Measurements from ENCODE around the gene ITPR2.

The ITPR2 gene

GRCh38 chr12:26823390-26823789, 9.6 kb downstream of the ITPR2 start:
- POLR2A ChIA-PET (ENCODE audit: low non-redundant PET), result no interaction called here
- H3K27ac ChIP-seq, result no peak overlapping the region
- CTCF ChIA-PET, result no interaction called here
- DNase-seq (ENCODE audit: low spot score), result no peak
- TF ChIP-seq, protein P1, sequence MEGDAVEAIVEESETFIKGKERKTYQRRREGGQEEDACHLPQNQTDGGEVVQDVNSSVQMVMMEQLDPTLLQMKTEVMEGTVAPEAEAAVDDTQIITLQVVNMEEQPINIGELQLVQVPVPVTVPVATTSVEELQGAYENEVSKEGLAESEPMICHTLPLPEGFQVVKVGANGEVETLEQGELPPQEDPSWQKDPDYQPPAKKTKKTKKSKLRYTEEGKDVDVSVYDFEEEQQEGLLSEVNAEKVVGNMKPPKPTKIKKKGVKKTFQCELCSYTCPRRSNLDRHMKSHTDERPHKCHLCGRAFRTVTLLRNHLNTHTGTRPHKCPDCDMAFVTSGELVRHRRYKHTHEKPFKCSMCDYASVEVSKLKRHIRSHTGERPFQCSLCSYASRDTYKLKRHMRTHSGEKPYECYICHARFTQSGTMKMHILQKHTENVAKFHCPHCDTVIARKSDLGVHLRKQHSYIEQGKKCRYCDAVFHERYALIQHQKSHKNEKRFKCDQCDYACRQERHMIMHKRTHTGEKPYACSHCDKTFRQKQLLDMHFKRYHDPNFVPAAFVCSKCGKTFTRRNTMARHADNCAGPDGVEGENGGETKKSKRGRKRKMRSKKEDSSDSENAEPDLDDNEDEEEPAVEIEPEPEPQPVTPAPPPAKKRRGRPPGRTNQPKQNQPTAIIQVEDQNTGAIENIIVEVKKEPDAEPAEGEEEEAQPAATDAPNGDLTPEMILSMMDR (conservative IDR thresholded peaks at IDR 0.05; ENCODE audit: low read depth), result no peak

DNA sequence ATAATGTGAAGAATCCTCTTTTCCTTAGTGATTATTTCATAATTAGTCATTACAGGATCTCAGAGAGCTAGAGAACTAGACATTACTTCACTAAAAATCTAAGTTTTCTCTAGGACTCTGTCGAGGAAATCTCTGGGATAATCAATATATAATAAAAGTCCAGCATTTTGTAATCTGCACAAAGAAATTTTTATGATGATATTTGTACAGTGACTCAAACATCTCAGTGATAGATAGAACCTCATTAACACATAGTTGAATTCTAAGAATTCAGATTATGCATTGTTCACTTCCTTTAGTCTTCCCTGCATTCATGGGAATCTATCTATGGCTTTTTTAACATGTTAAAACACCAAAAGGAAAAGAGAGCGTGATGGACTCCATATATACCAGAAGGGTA, 11.0 kb downstream of the ITPR2 start:
- POLR2A ChIA-PET (ENCODE audit: low non-redundant PET), result no interaction called here
- H3K27ac ChIP-seq, result no peak overlapping the region
- no peak for DNase-seq (ENCODE audit: low spot score)
- CTCF ChIA-PET, result no interaction called here
- TF ChIP-seq, protein P1 (conservative IDR thresholded peaks at IDR 0.05; ENCODE audit: low read depth), result no peak

GRCh38 chr12:26821212-26821701, 11.7 kb downstream of the ITPR2 start:
- ChIA-PET CTCF (no interaction called here), POLR2A (ENCODE audit: low non-redundant PET) (no interaction called here)
- DNase-seq (ENCODE audit: low spot score), result no peak
- TF ChIP-seq, protein P1 (conservative IDR thresholded peaks at IDR 0.05; ENCODE audit: low read depth), result no peak
- H3K27ac ChIP-seq, result no peak overlapping the region

GRCh38 chr12:26818636-26819035, 14.4 kb downstream of the ITPR2 start:
- CTCF ChIA-PET, result interaction anchor here (0.7 kb wide), 1 partner anchor 17 kb away, joined by 3 read pairs; no protein-coding TSS in a partner anchor
- no peak for DNase-seq (ENCODE audit: low spot score)
- POLR2A ChIA-PET (ENCODE audit: low non-redundant PET), result no interaction called here
- TF ChIP-seq, protein P1 (conservative IDR thresholded peaks at IDR 0.05; ENCODE audit: low read depth), result no peak
- H3K27ac ChIP-seq, result no peak overlapping the region

- ChIA-PET POLR2A (ENCODE audit: low non-redundant PET) (no interaction called here), CTCF (interaction anchor here (0.6 kb wide), 1 partner anchor 54 kb away, joined by 3 read pairs; no protein-coding TSS in a partner anchor)
- H3K27ac ChIP-seq, result no peak overlapping the region
- TF ChIP-seq, protein P1 (conservative IDR thresholded peaks at IDR 0.05; ENCODE audit: low read depth), result no peak
- DNase-seq (ENCODE audit: low spot score), result no peak
Observed at GRCh38 chr12:26818201-26818600, 14.8 kb downstream of the ITPR2 start.

GRCh38 chr12:26817183-26817591, 15.8 kb downstream of the ITPR2 start:
- CTCF ChIA-PET, result no interaction called here
- TF ChIP-seq, protein P1 (conservative IDR thresholded peaks at IDR 0.05; ENCODE audit: low read depth), result no peak
- H3K27ac ChIP-seq, result no peak overlapping the region
- no peak for DNase-seq (ENCODE audit: low spot score)
- POLR2A ChIA-PET (ENCODE audit: low non-redundant PET), result no interaction called here

Data from RWPE1 (cell line).